ENCODE measurements around the gene HNRNPU.
A peak's percentile ranks its signal among the peaks of the same experiment; 100 is the strongest.

The HNRNPU gene

GRCh38 chr1:244866355-244866754 is 2.0 kb upstream of the HNRNPU start:
- TF ChIP-seq CTCF (IDR thresholded peaks at IDR 0.05): no peak
- intact Hi-C loops (cut with DNase I; ENCODE audit: low total_unique reads): loop anchor here (5.0 to 10.0 kb wide), 2 partner anchors 212 to 264 kb away; partner anchors contain the start of gene DESI2
- Histone ChIP-seq H3K27ac (peak overlapping the region; percentile 100), H3K36me3 (peaks cover 0 to 6% (median 0%) of the 10 kb centered on the region in 3 donors), H3K9me3 (no peaks in the 10 kb centered on the region), H3K27me3 (no peaks in the 10 kb centered on the region), H3K4me3 (no peak overlapping the region), H3K4me1 (peaks cover 0 to 18% (median 2%) of the 10 kb centered on the region in 4 donors)
- no peak for DNase-seq

GRCh38 chr1:244865820-244866219 is 1.5 kb upstream of the HNRNPU start:
- Histone ChIP-seq H3K4me1 (peaks cover 0 to 23% (median 8%) of the 10 kb centered on the region in 4 donors), H3K4me3 (no peak overlapping the region), H3K36me3 (peaks cover 0 to 7% (median 2%) of the 10 kb centered on the region in 3 donors), H3K9me3 (no peaks in the 10 kb centered on the region), H3K27ac (peak overlapping the region; percentile 100), H3K27me3 (no peaks in the 10 kb centered on the region)
- intact Hi-C loops (cut with DNase I; ENCODE audit: low total_unique reads): loop anchor here (5.0 to 10.0 kb wide), 2 partner anchors 211 to 264 kb away; partner anchors contain the start of gene DESI2
- no peak for DNase-seq
- no peak for TF ChIP-seq CTCF (IDR thresholded peaks at IDR 0.05)

GRCh38 chr1:244865028-244865371 is 657 bp upstream of the HNRNPU start:
- Histone ChIP-seq H3K9me3 (no peaks in the 10 kb centered on the region), H3K27me3 (no peaks in the 10 kb centered on the region), H3K4me3 (peak overlapping the region; percentile 96 to 98), H3K36me3 (peaks cover 5 to 12% (median 10%) of the 10 kb centered on the region in 3 donors), H3K4me1 (peaks cover 0 to 32% (median 16%) of the 10 kb centered on the region in 4 donors), H3K27ac (peak overlapping the region; percentile 100)
- DNase-seq: peak in 1 of 2 donors; percentile 45
- TF ChIP-seq CTCF (IDR thresholded peaks at IDR 0.05): no peak
- intact Hi-C loops (cut with DNase I; ENCODE audit: low total_unique reads): loop anchor here (5.0 to 10.0 kb wide), 2 partner anchors 210 to 263 kb away; partner anchors contain the start of gene DESI2

- peak overlapping the region; percentile 100 for H3K27ac ChIP-seq
- peak in 1 of 2 donors; percentile 36 for DNase-seq
- TF ChIP-seq CTCF (IDR thresholded peaks at IDR 0.05): no peak
- peaks cover 18 to 26% (median 23%) of the 10 kb centered on the region in 3 donors for H3K36me3 ChIP-seq
- no peaks in the 10 kb centered on the region for H3K9me3 ChIP-seq
- no peaks in the 10 kb centered on the region for H3K27me3 ChIP-seq
- intact Hi-C loops (cut with DNase I; ENCODE audit: low total_unique reads): loop anchor here (1.0 to 10.0 kb wide), 3 partner anchors 29 to 209 kb away; partner anchors contain the start of genes COX20 and DESI2
- peak overlapping the region; percentile 96 to 98 for H3K4me3 ChIP-seq
- peaks cover 0 to 45% (median 25%) of the 10 kb centered on the region in 4 donors for H3K4me1 ChIP-seq
Observed at GRCh38 chr1:244863491-244864252, 671 bp downstream of the HNRNPU start.

- H3K4me3 ChIP-seq: peak overlapping the region; percentile 96 to 98
Observed at GRCh38 chr1:244862699-244863490, 1.4 kb downstream of the HNRNPU start.

More at GRCh38 chr1:244862699-244863490, 1.4 kb downstream of the HNRNPU start:
- Histone ChIP-seq H3K4me1 (peaks cover 0 to 51% (median 29%) of the 10 kb centered on the region in 4 donors), H3K27ac (peak overlapping the region; percentile 100), H3K9me3 (no peaks in the 10 kb centered on the region), H3K36me3 (peaks cover 25 to 32% (median 31%) of the 10 kb centered on the region in 3 donors), H3K27me3 (no peaks in the 10 kb centered on the region)
- intact Hi-C loops (cut with DNase I; ENCODE audit: low total_unique reads): loop anchor here (2.0 to 10.0 kb wide), 2 partner anchors 28 to 208 kb away; partner anchors contain the start of genes COX20 and DESI2
- no peak for TF ChIP-seq CTCF (IDR thresholded peaks at IDR 0.05)
- DNase-seq: peak; percentile 95 to 99
